Heart left ventricle (tissue), 16 donors: ENCODE measurements around the gene FAM227B. TPM values are rescaled to one million over a fixed set of nuclear protein-coding genes. Genes with fewer than 3 reads are reported as not detected.

Source experiments
- ATAC-seq, 4 donors: fragments of 200-7000 bp; cut with Tn5 transposase; one replicate each; pipeline ENCODE4 v1.9.1; 2020 to 2022; ENCODE audit warnings: moderate library complexity in 4 of 4, mild to moderate bottlenecking in 3 of 4, moderate number of reproducible peaks in 1 of 4
- DNase-seq, 5 donors: peaks; one replicate each; pipeline ENCODE4 v3.0.0-alpha.2; 2020
- H3K27ac ChIP-seq, 12 donors: fragments of 200-600 bp; sonication (generic) in 4 of 12; one replicate each; pipeline versions ENCODE4 v1.5.0 to v1.8.0; 2016 to 2022; ENCODE audit warnings: mild to moderate bottlenecking in 2 of 12
- H3K27me3 ChIP-seq, 9 donors: fragments of 200-600 bp; sonication (generic) in 2 of 9; one replicate each; pipeline versions ENCODE4 v1.5.1 to v1.8.0; 2016 to 2022; ENCODE audit warnings: mild to moderate bottlenecking in 3 of 9
- H3K36me3 ChIP-seq, 9 donors: fragments of 200-600 bp; sonication (generic) in 2 of 9; one replicate each; pipeline versions ENCODE4 v1.5.0 to v1.8.0; 2018 to 2022; ENCODE audit warnings: mild to moderate bottlenecking in 2 of 9
- H3K4me1 ChIP-seq, 12 donors: fragments of 200-600 bp; sonication (generic) in 4 of 12; one replicate each; pipeline versions ENCODE4 v1.5.0 to v1.8.0; 2016 to 2022; ENCODE audit warnings: mild to moderate bottlenecking in 3 of 12
- H3K4me3 ChIP-seq, 12 donors: fragments of 200-600 bp; sonication (generic) in 4 of 12; one replicate each; pipeline versions ENCODE4 v1.5.0 to v1.8.0; 2017 to 2022; ENCODE audit warnings: mild to moderate bottlenecking in 9 of 12, moderate library complexity in 4 of 12
- H3K9me3 ChIP-seq, 12 donors: fragments of 200-600 bp; sonication (generic) in 4 of 12; one replicate each; pipeline versions ENCODE4 v1.5.0 to v1.8.0; 2016 to 2022; ENCODE audit warnings: mild to moderate bottlenecking in 1 of 12
- CTCF ChIP-seq, 12 donors: fragments of 200-600 bp; sonication (generic) in 4 of 12; IDR thresholded peaks; one replicate each; pipeline versions ENCODE4 v1.5.0 to v1.8.0; 2018 to 2022; ENCODE audit warnings: antibody characterized with exemption in 12 of 12, mild to moderate bottlenecking in 5 of 12
- POLR2A ChIP-seq, 2 donors: fragments of 450-650 bp; IDR thresholded peaks; one replicate each; pipeline ENCODE4 v1.6.1; 2017; ENCODE audit warnings: antibody characterized with exemption in 2 of 2, mild to moderate bottlenecking in 2 of 2, moderate library complexity in 2 of 2
- WGBS, 4 donors: extraction: QIAGEN DNeasy Blood & Tissue Kit in 2 of 4; methylation state at CpG; one replicate each; pipeline versions ENCODE4 v1.1.5 to v1.1.7; 2013 to 2018; 5-methylcytosine and 5-hydroxymethylcytosine counted together
- intact Hi-C, 10 donors: fragments of 100-400 bp; cut with DNase I; formaldehyde crosslinking; loops; one replicate each; pipeline versions ENCODE4 v1.11.1 to v1.14.2; 2022
- polyA plus RNA-seq, 2 donors: library from polyadenylated mRNA; stranded (reverse); fragments of 200-250 nt; gene quantifications; one replicate each; pipeline ENCODE4 v1.2.3, GENCODE V29; 2013
- total RNA-seq, 9 donors: library from RNA; depleted of rRNA in 2 of 9; stranded (reverse); fragments of >200 nt in 2 of 9; fragmentation: NEBNext Ultra II Directional in 3 of 9; extraction: Animal tissue kit (Norgen Biotek cat#: 25700) in 3 of 9; gene quantifications; one replicate each; pipeline versions ENCODE4 v1.1.0 to v1.2.4, GENCODE V29; 2016 to 2023
- donor health status: ischemic (EF 13 %, LVEDD 7.1; RV severe dilation, severe dysfunction).
- donor health status: healthy with polysubstance abuse.
- donor health status: DM: no; HTN: yes; CAD: no.
- donor health status: DM: no; HTN: no; CAD: no.
- donor health status: ischemic (EF 25% LVEDD 6.9; RV normal size, moderate dysfunction).
- donor health status: ischemic (EF 25% LVEDD 5.7; RV mildly dilated, moderate dysfunction).
- donor health status: healthy.
- donor health status: DM: yes; HTN: yes; CAD: no.
- donor health status: ischemic (EF 35%, LVEDD 5.7; RV mildly dilated, moderate dysfunction).
- donor health status: nonischemic (EF 11% LVEDD 7.7; RV severe dilation, severe dysfunction).
- donor health status: DM: yes; HTN: yes; CAD: no.
- donor health status: PGD.
- donor health status: ischemic (EF 29% LVEDD 5.4; RV normal size, mild dysfunction).
- donor health status: nonischemic (EF 23%, LVEDD 6.1; RV moderate dilation, normal function).

The FAM227B gene
- total and polyA plus RNA-seq, 11 donors: 5.8 to 18.8 (median 14.3) TPM

- Histone ChIP-seq H3K4me3 (peak overlapping the region in 1 of 12 donors; percentile 1), H3K27ac (no peak overlapping the region), H3K27me3 (no peaks in the 10 kb centered on the region), H3K4me1 (peaks cover 0 to 20% (median 3%) of the 10 kb centered on the region in 12 donors), H3K9me3 (no peaks in the 10 kb centered on the region), H3K36me3 (no peaks in the 10 kb centered on the region)
- TF ChIP-seq CTCF (IDR thresholded peaks at IDR 0.05) (no peak), POLR2A (IDR thresholded peaks at IDR 0.05) (no peak)
- no peak for DNase-seq
- ATAC-seq: peak in 1 of 4 donors; percentile 68
- intact Hi-C loops: no loop called here
- 46 to 63% (median 58%) methylated on average over 2 of the region's 2 CpGs for WGBS, 4 donors
These were observed 152.2 kb downstream of the FAM227B start for GRCh38 chr15:49468481-49468839.

DNA sequence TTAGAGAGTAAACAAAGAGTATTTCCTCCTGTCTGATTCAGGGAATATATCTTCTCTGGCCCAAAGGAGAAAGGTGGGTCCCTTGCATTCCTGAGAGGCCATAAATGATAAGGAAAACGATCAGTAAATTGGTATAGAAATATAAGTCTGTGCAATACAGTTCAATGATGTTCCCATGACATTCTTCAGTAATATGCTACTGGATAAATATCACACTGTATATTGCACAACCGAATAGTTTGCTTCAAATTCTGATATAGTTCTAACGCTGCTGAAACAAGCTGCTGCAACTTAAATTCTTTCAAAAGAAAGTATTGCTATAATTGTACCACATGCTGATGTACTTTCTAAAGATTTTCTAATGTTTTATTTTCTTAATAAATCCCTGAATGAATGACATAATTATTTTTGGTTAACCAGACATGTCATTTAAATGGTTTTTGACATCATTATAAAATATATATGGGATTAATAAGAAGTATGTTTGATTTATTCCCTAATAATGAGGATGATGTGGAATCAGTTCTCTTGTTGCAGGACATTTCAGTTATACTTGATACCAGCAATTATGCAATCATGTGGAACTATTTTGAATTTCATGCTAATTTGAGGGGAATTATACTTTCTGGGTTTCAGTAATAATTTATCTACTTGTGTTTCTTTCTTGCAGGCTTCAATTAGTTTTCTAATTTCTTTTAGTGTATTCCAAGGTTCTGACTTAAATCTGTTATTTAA is 152.7 kb downstream of the FAM227B start:
- intact Hi-C loops: no loop called here
- DNase-seq (no peak), ATAC-seq (no peak)
- Histone ChIP-seq H3K4me3 (no peak overlapping the region), H3K9me3 (no peaks in the 10 kb centered on the region), H3K27ac (peak overlapping the region in 1 of 12 donors; percentile 53), H3K4me1 (peaks cover 0 to 25% (median 3%) of the 10 kb centered on the region in 12 donors), H3K27me3 (no peaks in the 10 kb centered on the region), H3K36me3 (no peaks in the 10 kb centered on the region)
- no peak for TF ChIP-seq POLR2A (IDR thresholded peaks at IDR 0.05)
- no peak for TF ChIP-seq CTCF (IDR thresholded peaks at IDR 0.05)
- 56 to 73% (median 67%) methylated on average over 3 of the region's 3 CpGs for WGBS, 4 donors

DNA sequence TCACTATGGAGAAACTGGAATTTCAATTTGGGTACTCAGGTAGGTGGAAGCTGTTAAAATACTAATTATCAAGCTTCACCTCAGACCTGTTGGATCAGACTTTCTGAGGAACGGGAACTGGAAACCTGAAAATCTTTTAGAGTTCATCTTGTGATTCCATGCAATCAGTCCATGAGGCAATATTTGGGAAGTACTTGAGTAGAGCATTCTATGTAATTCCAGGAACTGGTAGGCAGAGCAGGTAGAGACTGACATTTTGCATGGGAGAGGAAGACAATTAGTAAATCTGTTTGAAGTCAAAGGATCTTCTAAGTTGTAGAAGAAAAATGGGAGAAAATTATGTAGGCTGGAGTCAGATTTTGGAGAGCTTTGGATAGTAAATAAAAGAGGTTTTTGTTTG is 154.5 kb downstream of the FAM227B start:
- no peaks in the 10 kb centered on the region for H3K36me3 ChIP-seq
- H3K4me1 ChIP-seq: peaks cover 0 to 41% (median 13%) of the 10 kb centered on the region in 12 donors
- 58 to 69% (median 64%) methylated on average over 1 of the region's 1 CpG for WGBS, 4 donors
- TF ChIP-seq CTCF (IDR thresholded peaks at IDR 0.05) (no peak), POLR2A (IDR thresholded peaks at IDR 0.05) (no peak)
- no peaks in the 10 kb centered on the region for H3K27me3 ChIP-seq
- peak overlapping the region in 1 of 12 donors; percentile 53 for H3K27ac ChIP-seq
- no peak for DNase-seq
- peak overlapping the region in 2 of 12 donors; percentile 3 to 24 for H3K4me3 ChIP-seq
- intact Hi-C loops: no loop called here
- no peak for ATAC-seq
- H3K9me3 ChIP-seq: no peaks in the 10 kb centered on the region

DNA sequence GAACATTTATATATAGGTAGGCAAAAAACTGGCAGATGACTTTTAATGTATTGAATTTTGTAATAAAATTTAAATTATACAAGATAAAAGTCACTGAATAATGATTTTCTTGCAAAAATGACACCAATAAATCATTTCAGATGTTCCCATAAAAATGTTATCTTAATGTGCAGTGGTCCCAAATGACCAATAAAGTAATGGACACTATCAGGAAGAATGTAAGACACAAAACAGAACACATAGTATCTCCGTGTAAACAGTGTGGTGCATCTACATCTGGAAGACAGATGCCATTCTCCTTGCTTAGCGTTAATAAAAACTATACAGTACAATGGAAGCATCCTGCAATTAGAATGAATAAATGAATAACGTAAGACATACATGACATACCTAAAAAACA is 156.1 kb downstream of the FAM227B start:
- no peak for ATAC-seq
- 61 to 74% (median 71%) methylated on average over 3 of the region's 3 CpGs for WGBS, 4 donors

More for the DNA sequence above, 156.1 kb downstream of the FAM227B start:
- no peaks in the 10 kb centered on the region for H3K9me3 ChIP-seq
- no peaks in the 10 kb centered on the region for H3K27me3 ChIP-seq
- peaks cover 0 to 55% (median 13%) of the 10 kb centered on the region in 12 donors for H3K4me1 ChIP-seq
- no peak for DNase-seq
- TF ChIP-seq CTCF (IDR thresholded peaks at IDR 0.05) (no peak), POLR2A (IDR thresholded peaks at IDR 0.05) (no peak)
- intact Hi-C loops: loop anchor here in 1 of 10 donors (5.0 kb wide), 1 partner anchor 37 kb away; no protein-coding TSS in a partner anchor
- no peak overlapping the region for H3K27ac ChIP-seq
- no peaks in the 10 kb centered on the region for H3K36me3 ChIP-seq
- no peak overlapping the region for H3K4me3 ChIP-seq
